Testis (tissue), 3 donors: ENCODE data around the gene GFM1. TPM values are rescaled to one million over a fixed set of nuclear protein-coding genes. Genes with fewer than 3 reads are reported as not detected.

Experiments used
- DNase-seq: peaks from one replicate; pipeline ENCODE4 v3.0.0-alpha.2; 2019
- H3K27ac ChIP-seq, 2 donors: fragments of 200-600 bp; sonication (generic); one replicate each; pipeline ENCODE4 v1.5.1; 2019
- H3K27me3 ChIP-seq: fragments of 200-600 bp; sonication (generic); one replicate; pipeline ENCODE4 v1.5.1; 2019
- H3K36me3 ChIP-seq: fragments of 200-600 bp; sonication (generic); one replicate; pipeline ENCODE4 v1.5.1; 2017; ENCODE audit warnings: low read depth; ENCODE audit errors: missing control alignments
- H3K4me1 ChIP-seq: fragments of 200-600 bp; sonication (generic); one replicate; pipeline ENCODE4 v1.5.1; 2019
- H3K4me3 ChIP-seq, 2 donors: fragments of 200-600 bp; sonication (generic); one replicate each; pipeline ENCODE4 v1.5.1; 2017 to 2019
- H3K9me3 ChIP-seq: fragments of 200-600 bp; sonication (generic); one replicate; pipeline ENCODE4 v1.5.1; 2017
- POLR2A ChIP-seq: fragments of 450-650 bp; IDR thresholded peaks from one replicate; pipeline ENCODE4 v1.6.1; 2017; ENCODE audit warnings: antibody characterized with exemption, mild to moderate bottlenecking, moderate library complexity
- WGBS, 2 donors: methylation state at CpG; one replicate each; pipeline ENCODE4 v1.1.5; 2018; 5-methylcytosine and 5-hydroxymethylcytosine counted together
- intact Hi-C: fragments of 100-400 bp; cut with DNase I; formaldehyde crosslinking; loops from one replicate; pipeline ENCODE4 v1.15.1; 2023; ENCODE audit warnings: low total_unique reads
- polyA plus RNA-seq: library from polyadenylated mRNA; stranded (reverse); fragments of 350-450 nt; fragmentation: Illumina TruSeq; extraction: RNeasy Lipid Tissue Mini Kit (QIAGEN cat#74804); gene quantifications from one replicate; pipeline ENCODE4 v1.2.3, GENCODE V29; 2014; ENCODE audit warnings: low read depth, low replicate concordance; ENCODE audit not compliant: insufficient read depth
- total RNA-seq, 2 donors: library from RNA; depleted of rRNA; stranded (reverse); fragments of >200 nt; gene quantifications; one replicate each; pipeline ENCODE4 v1.2.3, GENCODE V29; 2016
- TF ChIP-seq, protein P1 (sequence below), 3 experiments: fragments of 450-650 bp in 2 of 3; fragments of 200-600 bp in 1 of 3; sonication (generic) in 1 of 3; IDR thresholded peaks; one replicate each; pipeline ENCODE4 v1.5.1; 2016 to 2019; ENCODE audit warnings: antibody characterized with exemption in 3 of 3, mild to moderate bottlenecking in 2 of 3, moderate library complexity in 1 of 3

Gene GFM1
- total and polyA plus RNA-seq, 3 donors from 2014 or later = 48.1 to 83.1 (median 76.6) TPM

DNA sequence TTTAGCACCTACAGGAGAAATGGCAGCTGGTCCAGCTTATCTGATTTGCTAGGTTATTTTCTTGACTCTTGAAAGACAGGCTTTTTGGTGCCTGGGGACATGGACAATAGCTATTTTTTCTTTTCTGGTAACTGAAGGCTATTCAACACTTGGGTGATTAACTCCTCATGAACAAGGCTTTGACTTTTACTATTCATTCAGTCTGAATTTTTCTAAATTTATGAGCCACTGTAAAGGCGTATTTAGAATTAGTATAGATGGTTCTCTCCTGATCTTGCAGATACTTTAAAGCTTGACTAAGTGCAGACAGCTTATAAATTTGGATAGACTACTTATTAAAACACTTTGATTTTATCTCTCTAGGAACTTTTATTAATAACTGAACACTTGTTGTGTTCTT lies 18.4 kb upstream of the GFM1 start:
- no peak for TF ChIP-seq POLR2A
- TF ChIP-seq, protein P1, sequence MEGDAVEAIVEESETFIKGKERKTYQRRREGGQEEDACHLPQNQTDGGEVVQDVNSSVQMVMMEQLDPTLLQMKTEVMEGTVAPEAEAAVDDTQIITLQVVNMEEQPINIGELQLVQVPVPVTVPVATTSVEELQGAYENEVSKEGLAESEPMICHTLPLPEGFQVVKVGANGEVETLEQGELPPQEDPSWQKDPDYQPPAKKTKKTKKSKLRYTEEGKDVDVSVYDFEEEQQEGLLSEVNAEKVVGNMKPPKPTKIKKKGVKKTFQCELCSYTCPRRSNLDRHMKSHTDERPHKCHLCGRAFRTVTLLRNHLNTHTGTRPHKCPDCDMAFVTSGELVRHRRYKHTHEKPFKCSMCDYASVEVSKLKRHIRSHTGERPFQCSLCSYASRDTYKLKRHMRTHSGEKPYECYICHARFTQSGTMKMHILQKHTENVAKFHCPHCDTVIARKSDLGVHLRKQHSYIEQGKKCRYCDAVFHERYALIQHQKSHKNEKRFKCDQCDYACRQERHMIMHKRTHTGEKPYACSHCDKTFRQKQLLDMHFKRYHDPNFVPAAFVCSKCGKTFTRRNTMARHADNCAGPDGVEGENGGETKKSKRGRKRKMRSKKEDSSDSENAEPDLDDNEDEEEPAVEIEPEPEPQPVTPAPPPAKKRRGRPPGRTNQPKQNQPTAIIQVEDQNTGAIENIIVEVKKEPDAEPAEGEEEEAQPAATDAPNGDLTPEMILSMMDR (IDR thresholded peaks at IDR 0.05) = no peak
- WGBS, 2 donors = 0 to 88% methylated on average over 1 of the region's 1 CpG
- intact Hi-C loops = no loop called here
- Histone ChIP-seq H3K36me3 (no peaks in the 10 kb centered on the region), H3K9me3 (no peaks in the 10 kb centered on the region), H3K4me1 (no peaks in the 10 kb centered on the region), H3K27ac (no peak overlapping the region), H3K27me3 (no peaks in the 10 kb centered on the region), H3K4me3 (no peak overlapping the region)
- no peak for DNase-seq

DNA sequence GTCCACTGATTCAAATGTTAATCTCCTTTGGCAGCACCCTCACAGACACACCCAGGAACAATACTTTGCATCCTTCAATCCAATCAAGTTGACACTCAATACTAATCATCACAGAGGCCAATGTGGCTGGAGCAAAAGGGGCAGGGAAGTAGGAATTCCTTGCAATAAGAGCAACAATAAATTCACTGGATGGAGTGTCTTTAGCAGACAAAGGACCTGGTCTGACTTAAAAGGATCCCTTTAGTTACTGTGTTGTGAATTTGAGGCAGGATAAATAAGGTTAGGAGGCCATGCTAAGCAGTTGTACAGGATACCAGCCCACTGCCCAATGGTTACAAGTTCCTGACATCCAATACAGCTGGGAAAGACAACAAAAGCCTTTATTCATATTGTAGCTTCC lies 12.3 kb upstream of the GFM1 start:
- TF ChIP-seq POLR2A = no peak
- TF ChIP-seq, protein P1 (IDR thresholded peaks at IDR 0.05) = no peak
- Histone ChIP-seq H3K9me3 (no peaks in the 10 kb centered on the region), H3K4me1 (no peaks in the 10 kb centered on the region), H3K4me3 (no peak overlapping the region), H3K36me3 (no peaks in the 10 kb centered on the region), H3K27me3 (no peaks in the 10 kb centered on the region), H3K27ac (no peak overlapping the region)
- no peak for DNase-seq
- intact Hi-C loops = no loop called here

DNA sequence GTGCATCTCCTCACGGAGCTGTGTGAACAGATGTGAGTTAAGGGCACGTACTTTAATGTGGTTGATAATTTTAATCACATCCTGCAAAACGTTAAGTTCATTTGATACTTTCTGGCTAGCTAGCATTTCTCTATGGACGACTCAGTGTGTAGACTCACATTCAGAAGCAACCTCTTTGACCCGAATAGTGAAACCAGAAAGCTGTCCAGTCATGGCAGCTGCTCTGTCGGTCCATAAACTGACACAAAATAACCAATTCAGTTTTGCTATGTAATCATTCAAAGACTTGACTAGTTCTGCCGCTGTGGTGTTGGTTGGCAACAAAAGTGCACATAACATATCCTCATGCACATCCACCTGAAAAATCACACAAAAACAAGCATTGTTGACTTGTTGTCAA lies 3.7 kb upstream of the GFM1 start:
- intact Hi-C loops = no loop called here
- no peaks in the 10 kb centered on the region for H3K36me3 ChIP-seq
- peak; percentile 25 for DNase-seq
- no peaks in the 10 kb centered on the region for H3K27me3 ChIP-seq
- H3K4me1 ChIP-seq = peaks cover 4% of the 10 kb centered on the region
- TF ChIP-seq, protein P1 (IDR thresholded peaks at IDR 0.05) = no peak
- TF ChIP-seq POLR2A = no peak
- no peaks in the 10 kb centered on the region for H3K9me3 ChIP-seq
- H3K27ac ChIP-seq = no peak overlapping the region
- H3K4me3 ChIP-seq = no peak overlapping the region
- WGBS, 2 donors = 64% methylated on average over 7 of the region's 7 CpGs

DNA sequence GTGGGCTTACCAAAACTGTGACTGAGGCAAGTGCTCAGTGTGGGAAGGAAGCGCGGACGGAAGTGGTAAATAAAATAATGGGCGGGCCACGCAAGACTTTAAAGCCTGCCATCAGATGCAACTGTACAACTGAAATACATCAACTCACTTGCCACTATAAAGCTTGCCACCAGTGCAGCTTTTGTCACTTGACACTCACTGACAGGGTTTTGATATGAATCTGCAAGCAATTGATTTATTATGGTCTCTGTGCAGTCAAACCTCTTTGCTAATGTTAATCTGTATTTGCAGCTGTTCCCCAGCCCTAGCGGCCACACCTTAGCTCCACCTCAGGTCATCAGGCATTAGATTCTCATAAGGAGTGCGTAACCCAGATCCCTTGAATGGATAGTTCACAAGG lies 2.3 kb upstream of the GFM1 start:
- no peak overlapping the region for H3K4me3 ChIP-seq
- intact Hi-C loops = no loop called here
- TF ChIP-seq POLR2A = no peak
- TF ChIP-seq, protein P1 (IDR thresholded peaks at IDR 0.05) = no peak

DNA sequence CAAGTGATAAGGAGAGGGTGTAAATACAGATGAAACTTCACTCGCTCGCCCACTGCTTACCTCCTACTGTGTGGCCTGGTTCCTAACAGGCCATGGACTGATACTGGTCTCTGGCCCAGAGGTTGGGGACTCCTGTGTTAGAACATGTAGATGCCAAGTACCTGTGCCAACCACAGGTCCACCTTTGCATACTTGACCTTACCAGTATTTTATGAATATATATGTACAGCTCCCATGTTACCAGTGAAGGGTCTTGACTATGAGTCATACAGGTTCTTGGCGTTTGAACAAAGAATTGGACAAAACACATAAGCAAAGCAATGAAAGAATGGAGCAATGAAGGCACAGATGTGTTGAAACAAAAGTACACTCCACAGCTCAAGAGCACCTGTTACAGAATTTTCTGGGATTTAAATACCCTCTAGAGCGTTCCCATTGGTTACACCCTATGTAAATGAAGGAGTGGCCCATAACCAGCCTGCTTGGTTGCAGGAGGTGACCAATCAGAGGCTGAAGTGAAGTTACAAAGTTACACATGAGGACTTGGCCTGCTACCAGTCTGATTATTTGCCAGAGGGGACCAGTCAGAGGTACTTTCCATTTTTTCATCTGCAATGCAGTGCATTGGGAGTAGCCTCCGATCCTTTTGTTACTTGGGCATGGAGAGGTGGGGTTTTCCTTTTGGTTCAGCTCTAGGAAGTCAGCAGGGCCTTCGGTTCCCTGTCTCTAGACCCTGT lies 1.7 kb upstream of the GFM1 start:
- H3K4me1 ChIP-seq = peaks cover 5% of the 10 kb centered on the region
- intact Hi-C loops = no loop called here
- peak; percentile 74 for DNase-seq
- 50 to 68% methylated on average over 4 to 6 of the region's 6 CpGs for whole genome bisulfite sequencing, 2 donors
- H3K27ac ChIP-seq = no peak overlapping the region
- H3K4me3 ChIP-seq = no peak overlapping the region
- H3K9me3 ChIP-seq = no peaks in the 10 kb centered on the region
- no peaks in the 10 kb centered on the region for H3K27me3 ChIP-seq
- no peak for TF ChIP-seq POLR2A
- TF ChIP-seq, protein P1 (IDR thresholded peaks at IDR 0.05) = no peak
- no peaks in the 10 kb centered on the region for H3K36me3 ChIP-seq

More for the DNA sequence above, 2.3 kb upstream of the GFM1 start:
- Histone ChIP-seq H3K27ac (no peak overlapping the region), H3K27me3 (no peaks in the 10 kb centered on the region), H3K36me3 (no peaks in the 10 kb centered on the region), H3K9me3 (no peaks in the 10 kb centered on the region), H3K4me1 (peaks cover 5% of the 10 kb centered on the region)
- no peak for DNase-seq
- WGBS, 2 donors = 83 to 94% methylated on average over 7 of the region's 7 CpGs
